GM10266 (cell line): ENCODE results near the gene ACTL6A.

Experiments used
- DNase-seq: peaks from one replicate; pipeline ENCODE4 v3.0.0; 2012; ENCODE audit errors: extremely low spot score
- TF ChIP-seq, protein P1 (sequence below): IDR thresholded peaks from 2 replicates; pipeline ENCODE4 v1.5.1; 2012; ENCODE audit warnings: mild to moderate bottlenecking, low read depth; ENCODE audit not compliant: control insufficient read depth, insufficient read depth; ENCODE audit errors: missing control alignments

ACTL6A gene

DNA sequence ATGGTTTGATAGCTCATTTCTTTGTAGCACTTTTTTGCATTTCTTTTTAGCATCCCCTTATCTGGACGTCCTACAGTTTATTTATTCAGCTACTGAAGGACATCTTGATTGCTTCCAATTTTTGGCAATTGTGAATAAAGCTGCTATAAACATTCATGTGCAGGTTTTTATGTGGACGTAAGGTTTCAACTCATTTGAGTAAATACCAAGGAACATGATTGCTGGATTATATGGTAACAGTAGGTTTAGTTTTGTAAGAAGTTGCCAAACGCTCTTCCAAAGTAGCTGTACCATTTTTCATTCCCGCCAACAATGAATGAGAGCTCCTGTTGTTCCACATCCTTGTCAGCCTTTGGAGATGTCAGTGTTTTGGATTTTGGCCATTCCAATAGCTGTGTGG is 29.5 kb upstream of the ACTL6A start:
- DNase-seq = no peak
- TF ChIP-seq, protein P1, sequence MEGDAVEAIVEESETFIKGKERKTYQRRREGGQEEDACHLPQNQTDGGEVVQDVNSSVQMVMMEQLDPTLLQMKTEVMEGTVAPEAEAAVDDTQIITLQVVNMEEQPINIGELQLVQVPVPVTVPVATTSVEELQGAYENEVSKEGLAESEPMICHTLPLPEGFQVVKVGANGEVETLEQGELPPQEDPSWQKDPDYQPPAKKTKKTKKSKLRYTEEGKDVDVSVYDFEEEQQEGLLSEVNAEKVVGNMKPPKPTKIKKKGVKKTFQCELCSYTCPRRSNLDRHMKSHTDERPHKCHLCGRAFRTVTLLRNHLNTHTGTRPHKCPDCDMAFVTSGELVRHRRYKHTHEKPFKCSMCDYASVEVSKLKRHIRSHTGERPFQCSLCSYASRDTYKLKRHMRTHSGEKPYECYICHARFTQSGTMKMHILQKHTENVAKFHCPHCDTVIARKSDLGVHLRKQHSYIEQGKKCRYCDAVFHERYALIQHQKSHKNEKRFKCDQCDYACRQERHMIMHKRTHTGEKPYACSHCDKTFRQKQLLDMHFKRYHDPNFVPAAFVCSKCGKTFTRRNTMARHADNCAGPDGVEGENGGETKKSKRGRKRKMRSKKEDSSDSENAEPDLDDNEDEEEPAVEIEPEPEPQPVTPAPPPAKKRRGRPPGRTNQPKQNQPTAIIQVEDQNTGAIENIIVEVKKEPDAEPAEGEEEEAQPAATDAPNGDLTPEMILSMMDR = no peak

DNA sequence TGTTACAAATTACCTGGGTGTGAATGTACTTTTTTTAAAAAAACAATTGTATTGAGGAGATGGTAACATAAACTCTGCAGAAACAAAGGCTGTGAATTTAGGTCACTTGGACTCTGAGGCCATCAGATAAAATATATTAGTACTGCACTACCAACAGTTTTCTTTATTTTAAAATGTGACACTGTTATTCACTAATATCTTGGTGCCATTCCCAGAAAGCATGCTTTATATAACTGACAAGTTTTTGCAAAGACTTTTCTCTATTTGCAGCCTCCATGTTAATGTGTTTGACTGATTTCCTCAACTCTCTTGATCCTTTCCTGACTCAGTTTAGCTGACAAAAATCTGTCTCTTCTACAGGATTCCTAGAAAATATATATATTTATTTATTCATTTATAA is 26.5 kb upstream of the ACTL6A start:
- TF ChIP-seq, protein P1 = no peak
- DNase-seq = no peak

DNA sequence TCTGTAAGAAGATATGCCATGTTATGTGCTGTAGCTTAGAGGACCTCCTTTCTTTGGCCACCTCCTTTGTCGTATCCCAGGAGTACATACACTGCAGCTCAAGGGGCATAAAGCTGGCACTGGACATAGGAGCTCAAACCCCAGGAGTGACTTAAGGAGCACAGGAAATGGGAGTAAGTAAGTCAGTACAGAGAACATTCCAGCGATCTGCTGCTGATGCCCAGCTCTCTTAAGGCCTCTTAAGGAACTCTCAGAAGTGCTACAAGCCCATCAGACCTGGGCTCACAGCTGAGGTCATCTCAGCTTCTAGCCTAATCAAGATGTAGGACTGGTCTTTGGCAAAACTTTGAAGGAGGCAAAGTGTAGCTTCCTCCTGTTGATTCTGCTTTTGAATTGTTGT is 21.6 kb upstream of the ACTL6A start:
- no peak for DNase-seq
- TF ChIP-seq, protein P1 = no peak

DNA sequence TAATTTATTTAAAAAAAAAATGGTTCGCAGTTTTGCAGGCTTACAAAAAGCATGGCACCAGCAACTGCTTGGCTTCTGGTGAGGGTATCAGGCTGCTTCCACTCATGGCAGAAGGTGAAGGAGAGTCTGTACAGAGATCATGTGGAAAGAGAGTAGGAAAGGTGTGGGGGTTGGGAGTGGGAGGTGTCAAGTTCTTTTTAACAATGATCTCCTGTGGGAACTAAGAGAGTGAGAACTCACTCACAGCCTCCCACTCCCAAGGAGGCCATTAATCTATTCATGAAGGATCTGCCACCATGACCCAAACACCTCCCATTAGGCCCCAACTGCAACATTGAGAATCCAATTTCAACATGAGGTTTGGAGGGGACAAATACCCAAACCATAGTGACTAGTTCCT is 21.1 kb upstream of the ACTL6A start:
- DNase-seq = no peak
- TF ChIP-seq, protein P1 = no peak

DNA sequence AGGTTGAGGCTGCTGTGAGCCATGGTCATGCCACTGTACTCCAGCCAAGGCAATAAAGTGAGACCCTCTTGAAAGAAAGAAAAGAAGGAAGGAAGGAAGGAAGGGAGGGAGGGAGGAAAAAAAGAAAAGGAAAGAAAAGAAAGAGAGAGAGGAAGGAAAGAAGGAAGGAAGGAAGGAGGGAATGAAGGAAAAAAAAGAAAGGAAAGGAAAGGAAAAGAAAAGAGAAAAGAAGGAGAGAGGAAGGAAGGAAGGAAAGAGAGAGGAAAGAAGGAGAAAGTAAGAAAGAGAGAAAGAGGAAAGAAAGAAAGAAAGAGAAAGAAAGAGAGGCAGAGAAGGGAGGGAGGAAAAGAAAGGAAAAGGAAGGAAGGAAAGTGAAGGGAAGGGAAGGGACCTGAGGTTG is 20.4 kb upstream of the ACTL6A start:
- DNase-seq = no peak
- TF ChIP-seq, protein P1 = no peak

DNA sequence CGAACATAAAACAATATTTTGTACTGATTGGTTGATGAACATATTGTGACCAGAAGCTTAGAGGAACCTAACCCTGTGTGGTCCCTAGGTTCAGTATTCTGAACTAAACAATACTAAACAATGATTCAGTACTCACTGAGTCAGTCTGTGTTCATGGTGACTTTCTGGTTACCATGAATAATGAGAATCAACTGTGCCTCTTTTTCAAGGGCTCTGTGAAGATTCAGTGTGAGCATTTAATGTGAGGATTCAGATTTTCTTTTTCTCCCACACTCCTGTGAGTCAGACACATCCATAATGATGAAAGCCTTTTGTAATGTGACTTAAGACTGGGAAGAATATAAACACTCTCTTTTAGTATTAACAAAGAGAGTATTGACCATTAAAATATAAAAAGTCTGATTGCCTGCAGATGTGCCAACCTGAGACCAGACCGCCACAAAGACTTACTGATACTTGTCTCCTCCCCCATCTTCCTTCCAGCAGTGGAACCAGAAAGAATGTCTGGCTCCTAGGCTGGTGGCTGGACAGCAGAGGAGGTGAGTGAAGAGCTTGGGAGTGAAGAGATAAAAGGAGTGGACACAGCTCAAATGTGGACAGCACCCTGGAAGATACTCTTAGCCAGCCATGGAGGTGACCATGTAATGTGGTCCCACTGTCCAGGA is 17.6 kb upstream of the ACTL6A start:
- DNase-seq = no peak
- TF ChIP-seq, protein P1 = no peak

DNA sequence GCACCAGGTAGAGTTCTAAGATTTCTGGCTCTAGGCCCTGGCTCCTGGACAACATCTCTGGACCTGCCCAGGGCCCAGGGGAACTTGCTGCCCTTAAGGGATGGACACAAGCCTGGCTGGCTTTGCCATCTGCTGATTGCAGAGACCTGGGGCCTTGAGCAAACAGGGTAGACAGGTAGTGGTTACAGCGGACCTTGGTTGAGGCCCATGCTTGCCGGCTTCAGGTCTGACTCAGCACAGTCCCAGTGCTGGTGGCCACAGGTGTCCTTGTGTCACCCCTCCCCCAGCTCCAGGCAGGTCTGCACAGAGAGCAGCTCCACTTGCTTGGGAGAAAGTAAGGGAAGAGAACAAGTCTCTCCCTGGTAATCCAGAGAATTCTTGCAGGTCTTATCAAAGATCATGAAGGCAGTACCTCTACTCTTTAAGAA is 15.9 kb upstream of the ACTL6A start:
- no peak for DNase-seq
- TF ChIP-seq, protein P1 = no peak
